ENCODE data around the gene MYRIP.
"Not testable (repeated sequence)": the region's sequence is repeated elsewhere in the genome, so short reads cannot be mapped to it uniquely, and the experiment has no call there.

The MYRIP gene

GRCh38 chr3:40045051-40045450 is 235.6 kb downstream of the MYRIP start:
- no peak for DNase-seq

- DNase-seq: no peak
Observed at GRCh38 chr3:40046149-40046548, 236.7 kb downstream of the MYRIP start.

- DNase-seq: peak; percentile 45
Observed at GRCh38 chr3:40047406-40047805, 238.0 kb downstream of the MYRIP start.

- DNase-seq: no peak
Observed at GRCh38 chr3:40053663-40054062, 244.3 kb downstream of the MYRIP start.

GRCh38 chr3:40054568-40055222 is 245.3 kb downstream of the MYRIP start:
- no peak for DNase-seq

- no peak for DNase-seq
Observed at GRCh38 chr3:40055361-40055760, 246.0 kb downstream of the MYRIP start.

DNA sequence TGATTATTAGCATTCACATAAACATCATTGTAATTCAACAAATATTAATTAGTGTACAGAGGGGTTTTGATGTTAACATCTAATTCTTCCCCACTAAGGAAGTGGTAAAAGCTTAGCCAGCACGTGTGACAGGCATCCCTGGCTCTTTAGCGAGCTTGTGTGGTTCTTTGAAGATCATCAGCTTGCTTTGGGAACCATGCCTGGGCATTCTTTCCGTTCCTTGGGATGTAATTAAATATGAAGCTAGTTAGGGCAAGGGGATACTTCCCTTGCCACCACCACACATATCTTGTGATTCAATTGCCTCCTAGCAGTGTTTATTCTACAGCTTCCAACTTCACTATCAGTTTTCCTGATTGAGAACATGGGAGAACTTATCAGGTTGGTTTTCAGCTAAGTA is 246.5 kb downstream of the MYRIP start:
- DNase-seq: no peak

DNA sequence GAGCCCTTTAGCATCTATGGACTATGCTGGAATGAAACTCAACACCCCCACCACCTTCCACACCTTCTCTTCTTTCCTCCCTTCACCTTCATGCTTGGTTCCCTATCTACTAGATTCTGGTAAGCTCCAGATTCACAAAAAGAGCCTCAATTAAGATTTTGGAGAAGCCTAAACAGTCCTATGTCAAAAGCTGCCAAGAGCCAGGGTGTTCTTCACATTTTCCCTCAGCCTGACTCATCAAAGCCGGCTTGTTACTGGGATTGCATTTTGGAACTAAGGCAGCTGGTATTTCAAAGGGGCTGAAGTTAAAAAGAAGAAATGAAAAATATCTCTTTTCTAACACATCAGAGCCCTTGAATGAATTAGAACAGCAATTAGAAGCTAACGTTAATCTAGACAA is 247.7 kb downstream of the MYRIP start:
- DNase-seq: no peak

DNA sequence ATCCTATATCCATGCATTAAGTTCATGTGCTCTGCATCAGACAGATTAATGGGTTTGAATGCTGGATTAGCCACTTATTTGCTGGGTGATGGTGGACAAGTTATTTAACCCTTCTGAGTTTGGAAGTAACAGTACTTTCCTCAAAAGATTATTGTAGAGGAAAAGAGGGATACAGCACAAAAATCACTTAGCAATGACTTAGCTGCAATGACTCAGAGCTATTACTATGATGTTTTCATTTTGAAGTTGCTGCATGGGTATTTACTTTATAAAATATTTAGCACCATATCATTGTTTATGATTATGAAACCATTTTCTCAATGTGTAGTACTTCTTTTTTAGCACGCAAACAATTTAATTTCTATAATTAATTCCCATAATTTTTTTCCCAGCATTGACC is 248.4 kb downstream of the MYRIP start:
- no peak for DNase-seq

DNA sequence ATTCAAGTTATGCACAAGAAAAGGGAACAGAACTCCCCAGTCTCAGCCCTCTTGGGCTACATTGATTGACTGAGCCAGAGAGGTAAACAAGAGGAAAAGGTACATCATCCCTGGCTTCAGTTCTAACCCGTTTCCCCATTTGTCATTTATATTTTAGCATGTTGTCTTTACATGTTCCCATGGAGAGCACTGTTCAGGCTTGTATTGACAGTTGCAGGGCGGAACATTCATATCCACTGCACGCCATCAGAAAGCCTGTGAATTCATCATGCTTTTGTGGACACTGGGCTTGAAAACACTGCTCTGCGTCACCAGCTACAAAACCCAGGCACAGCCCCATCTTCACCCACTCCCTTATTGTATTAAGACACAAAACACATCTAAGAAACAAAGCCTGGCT is 259.2 kb downstream of the MYRIP start:
- no peak for DNase-seq

DNA sequence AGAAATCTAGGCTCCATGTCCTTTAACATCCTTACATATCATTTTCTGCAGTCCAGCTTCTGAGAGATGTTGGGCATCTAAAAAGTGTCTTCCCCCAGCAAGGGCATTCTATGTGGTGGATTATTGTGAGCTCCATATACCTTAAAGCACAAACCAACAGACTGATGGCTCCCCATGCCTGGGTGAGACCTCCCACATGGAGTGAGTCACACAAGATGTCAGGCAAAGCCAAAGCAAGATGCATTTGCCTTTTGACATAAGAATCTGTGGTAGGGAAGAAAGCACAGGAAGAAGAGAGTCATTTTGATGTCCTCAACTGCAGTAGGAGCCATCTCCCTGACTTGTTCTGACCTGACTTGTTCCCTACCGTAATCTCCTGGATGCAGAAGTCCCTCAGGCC is 261.4 kb downstream of the MYRIP start:
- peak; percentile 27 for DNase-seq

GRCh38 chr3:40071683-40072238 is 262.4 kb downstream of the MYRIP start:
- no peak for DNase-seq

GRCh38 chr3:40073310-40074007 is 264.1 kb downstream of the MYRIP start:
- no peak for DNase-seq

DNA sequence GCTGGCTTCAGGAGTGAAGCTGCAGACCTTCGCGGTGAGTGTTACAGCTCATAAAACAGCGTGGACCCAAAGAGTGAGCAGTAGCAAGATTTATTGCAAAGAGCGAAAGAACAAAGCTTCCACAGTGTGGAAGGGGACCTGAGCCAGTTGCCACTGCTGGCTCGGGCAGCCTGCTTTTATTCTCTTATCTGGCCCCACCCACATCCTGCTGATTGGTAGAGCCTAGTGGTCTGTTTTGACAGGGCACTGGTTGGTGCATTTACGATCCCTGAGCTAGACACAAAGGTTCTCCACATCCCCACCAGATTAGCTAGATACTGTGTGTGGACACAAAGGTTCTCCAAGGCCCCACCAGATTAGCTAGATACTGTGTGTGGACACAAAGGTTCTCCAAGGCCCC is 267.7 kb downstream of the MYRIP start:
- not testable (repeated sequence) for DNase-seq

- not testable (repeated sequence) for DNase-seq
Observed at GRCh38 chr3:40077828-40078492, 268.6 kb downstream of the MYRIP start.

- DNase-seq: no peak
Observed at GRCh38 chr3:40078590-40078989, 269.2 kb downstream of the MYRIP start.

DNA sequence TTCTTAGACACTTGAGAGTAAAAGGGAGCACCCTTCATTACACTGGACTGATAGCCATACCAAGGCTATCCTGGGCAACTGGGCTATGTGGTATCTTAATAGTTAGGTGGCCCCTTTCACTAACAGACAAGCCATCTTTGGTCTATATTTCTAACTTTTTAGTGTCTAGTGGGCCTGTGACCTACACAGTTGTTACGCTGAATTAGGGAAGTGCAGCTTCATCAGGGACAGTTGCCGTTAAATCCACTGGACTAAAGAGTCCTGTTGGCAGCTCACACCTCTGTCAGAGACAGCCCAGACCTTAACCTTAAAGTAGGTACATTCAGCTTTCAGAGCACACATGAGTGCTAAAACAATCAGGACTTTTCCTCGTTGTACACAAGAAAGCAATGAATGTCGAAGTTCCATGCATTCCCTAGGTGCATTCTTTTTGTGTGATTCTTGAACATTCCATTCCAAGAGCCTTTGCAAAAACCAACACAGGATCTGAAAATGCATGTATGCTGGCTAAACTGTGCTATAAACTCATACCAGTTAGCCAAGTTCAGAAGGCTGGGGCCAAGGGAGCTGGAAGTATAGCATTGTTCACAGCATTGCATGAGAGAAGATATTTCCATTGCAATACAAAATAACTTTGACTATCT is 269.9 kb downstream of the MYRIP start:
- DNase-seq: peak; percentile 62

- peak; percentile 42 for DNase-seq
Observed at GRCh38 chr3:40079847-40080240, 270.4 kb downstream of the MYRIP start.

GRCh38 chr3:40083066-40083465 is 273.7 kb downstream of the MYRIP start:
- no peak for DNase-seq

DNA sequence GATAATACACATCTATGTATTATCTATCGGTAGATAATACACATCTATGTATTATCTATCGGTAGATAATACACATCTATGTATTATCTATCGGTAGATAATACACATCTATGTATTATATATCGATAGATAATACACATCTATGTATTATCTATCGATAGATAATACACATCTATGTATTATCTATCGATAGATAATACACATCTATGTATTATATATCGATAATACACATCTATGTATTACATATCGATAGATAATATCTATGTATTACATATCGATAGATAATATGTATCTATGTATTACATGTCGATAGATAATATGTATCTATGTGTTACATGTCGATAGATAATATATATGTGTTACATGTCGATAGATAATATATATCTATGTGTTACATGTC is 275.0 kb downstream of the MYRIP start:
- DNase-seq: not testable (repeated sequence)

DNA sequence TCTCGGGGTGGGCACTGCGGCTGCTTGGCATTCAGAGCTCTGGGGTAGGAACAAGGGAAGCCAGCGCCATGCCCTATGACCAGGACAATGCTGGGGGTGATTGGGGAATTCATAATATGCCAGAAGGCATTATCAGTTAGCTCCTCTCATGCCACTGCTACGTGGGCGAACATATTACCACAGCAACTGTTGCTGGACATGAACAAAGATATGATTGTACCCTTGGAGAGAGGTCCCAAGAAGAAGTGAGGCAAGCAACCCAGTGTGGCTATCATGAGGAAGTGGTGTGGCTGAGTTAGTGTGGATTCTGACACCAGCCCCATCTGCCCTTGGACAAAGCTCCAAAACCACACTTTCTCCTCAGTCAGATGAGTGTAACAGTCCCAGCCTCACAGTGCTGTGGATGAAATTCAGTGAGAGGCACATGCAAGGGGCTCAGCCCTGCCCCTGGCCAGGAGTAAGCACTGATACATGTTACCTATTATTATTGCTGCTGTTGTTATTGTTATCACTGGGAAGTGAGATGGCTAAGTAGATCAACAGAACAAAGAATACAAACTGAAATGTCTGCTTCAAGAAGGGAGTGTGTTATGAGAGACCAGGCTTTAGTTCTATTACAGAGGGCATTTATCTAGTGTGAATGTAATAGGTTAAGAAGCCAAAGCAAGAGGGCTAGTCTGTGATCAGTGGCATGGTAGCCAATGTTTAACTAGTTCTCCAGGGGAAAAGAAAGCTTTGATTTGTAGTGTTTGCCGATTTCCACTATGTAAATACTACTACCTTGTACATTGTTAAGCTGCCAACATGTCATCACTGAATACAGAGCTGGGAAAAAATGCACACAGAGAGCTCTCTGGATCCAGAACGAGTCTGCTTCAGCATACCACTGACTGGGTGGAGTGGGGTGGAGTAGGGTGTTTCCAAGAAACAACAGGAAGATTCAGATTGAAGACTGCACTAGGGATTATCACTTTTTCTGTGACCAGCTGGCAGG is 277.8 kb downstream of the MYRIP start:
- no peak for DNase-seq

GRCh38 chr3:40088527-40089170 is 279.2 kb downstream of the MYRIP start:
- DNase-seq: no peak
